ENCODE data around the gene SHISA5.

DNA sequence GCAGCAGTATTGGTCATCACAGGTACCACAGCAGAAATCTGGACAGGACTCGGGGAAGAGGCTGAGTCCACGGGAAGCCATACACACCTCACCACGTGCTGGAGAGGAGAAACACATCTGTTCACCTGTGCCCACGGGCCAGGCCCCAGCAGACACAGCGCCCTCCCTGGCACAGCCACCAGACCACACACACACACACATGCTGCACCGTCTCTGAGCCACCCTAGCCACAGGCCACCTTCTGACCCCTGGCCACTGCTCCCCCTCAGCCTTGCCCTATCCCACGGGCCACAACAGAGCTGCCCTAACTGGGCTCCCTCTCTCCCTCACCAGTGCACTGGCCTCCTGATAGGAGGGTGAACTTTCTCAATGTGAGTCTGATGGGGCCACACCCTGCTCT, 2.8 kb downstream of the SHISA5 start:
- TF ChIP-seq, protein P1, sequence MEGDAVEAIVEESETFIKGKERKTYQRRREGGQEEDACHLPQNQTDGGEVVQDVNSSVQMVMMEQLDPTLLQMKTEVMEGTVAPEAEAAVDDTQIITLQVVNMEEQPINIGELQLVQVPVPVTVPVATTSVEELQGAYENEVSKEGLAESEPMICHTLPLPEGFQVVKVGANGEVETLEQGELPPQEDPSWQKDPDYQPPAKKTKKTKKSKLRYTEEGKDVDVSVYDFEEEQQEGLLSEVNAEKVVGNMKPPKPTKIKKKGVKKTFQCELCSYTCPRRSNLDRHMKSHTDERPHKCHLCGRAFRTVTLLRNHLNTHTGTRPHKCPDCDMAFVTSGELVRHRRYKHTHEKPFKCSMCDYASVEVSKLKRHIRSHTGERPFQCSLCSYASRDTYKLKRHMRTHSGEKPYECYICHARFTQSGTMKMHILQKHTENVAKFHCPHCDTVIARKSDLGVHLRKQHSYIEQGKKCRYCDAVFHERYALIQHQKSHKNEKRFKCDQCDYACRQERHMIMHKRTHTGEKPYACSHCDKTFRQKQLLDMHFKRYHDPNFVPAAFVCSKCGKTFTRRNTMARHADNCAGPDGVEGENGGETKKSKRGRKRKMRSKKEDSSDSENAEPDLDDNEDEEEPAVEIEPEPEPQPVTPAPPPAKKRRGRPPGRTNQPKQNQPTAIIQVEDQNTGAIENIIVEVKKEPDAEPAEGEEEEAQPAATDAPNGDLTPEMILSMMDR (conservative IDR thresholded peaks at IDR 0.05; ENCODE audit: low read depth, low read length), result no peak
- TF ChIP-seq POLR2A (IDR thresholded peaks at IDR 0.05; ENCODE audit: low read depth, low read length) (no peak), RCOR1 (IDR thresholded peaks at IDR 0.05; ENCODE audit: insufficient replicate concordance, low read length) (no peak), RFX5 (IDR thresholded peaks at IDR 0.05; ENCODE audit: low read depth, low read length) (no peak), MAFK (IDR thresholded peaks at IDR 0.05; ENCODE audit: low read depth, low read length) (no peak), MXI1 (IDR thresholded peaks at IDR 0.05; ENCODE audit: borderline replicate concordance, low read depth, low read length) (no peak), MAZ (IDR thresholded peaks at IDR 0.05; ENCODE audit: borderline replicate concordance, low read depth, low read length) (no peak), FOS (IDR thresholded peaks at IDR 0.05; ENCODE audit: low read depth, low read length) (no peak), RAD21 (IDR thresholded peaks at IDR 0.05; ENCODE audit: low read length) (no peak)
- TF ChIP-seq, protein P2, sequence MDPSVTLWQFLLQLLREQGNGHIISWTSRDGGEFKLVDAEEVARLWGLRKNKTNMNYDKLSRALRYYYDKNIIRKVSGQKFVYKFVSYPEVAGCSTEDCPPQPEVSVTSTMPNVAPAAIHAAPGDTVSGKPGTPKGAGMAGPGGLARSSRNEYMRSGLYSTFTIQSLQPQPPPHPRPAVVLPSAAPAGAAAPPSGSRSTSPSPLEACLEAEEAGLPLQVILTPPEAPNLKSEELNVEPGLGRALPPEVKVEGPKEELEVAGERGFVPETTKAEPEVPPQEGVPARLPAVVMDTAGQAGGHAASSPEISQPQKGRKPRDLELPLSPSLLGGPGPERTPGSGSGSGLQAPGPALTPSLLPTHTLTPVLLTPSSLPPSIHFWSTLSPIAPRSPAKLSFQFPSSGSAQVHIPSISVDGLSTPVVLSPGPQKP (IDR thresholded peaks at IDR 0.05; ENCODE audit: borderline replicate concordance, low read depth, low read length), result no peak
